Right lung (tissue), 5 donors: ENCODE data around the gene OR4D2. TPM values are rescaled to one million over a fixed set of nuclear protein-coding genes. Genes with fewer than 3 reads are reported as not detected.

Experiments
- DNase-seq, 2 donors: peaks; one replicate each; pipeline ENCODE4 v3.0.0-alpha.2; 2013
- polyA plus RNA-seq, 5 donors: library from polyadenylated mRNA; unstranded; fragments of 120-200 nt; gene quantifications; one replicate each; pipeline versions ENCODE4 v1.2.1 to v1.2.3, GENCODE V29; 2013; ENCODE audit warnings: inconsistent platforms in 1 of 5, low replicate concordance in 1 of 5; ENCODE audit not compliant: insufficient read length in 5 of 5, insufficient read depth in 1 of 5

Gene OR4D2
- polyA plus RNA-seq, 5 donors = not detected

- DNase-seq = no peak
Observed at GRCh38 chr17:58172369-58173071, 5.7 kb downstream of the OR4D2 start.

DNA sequence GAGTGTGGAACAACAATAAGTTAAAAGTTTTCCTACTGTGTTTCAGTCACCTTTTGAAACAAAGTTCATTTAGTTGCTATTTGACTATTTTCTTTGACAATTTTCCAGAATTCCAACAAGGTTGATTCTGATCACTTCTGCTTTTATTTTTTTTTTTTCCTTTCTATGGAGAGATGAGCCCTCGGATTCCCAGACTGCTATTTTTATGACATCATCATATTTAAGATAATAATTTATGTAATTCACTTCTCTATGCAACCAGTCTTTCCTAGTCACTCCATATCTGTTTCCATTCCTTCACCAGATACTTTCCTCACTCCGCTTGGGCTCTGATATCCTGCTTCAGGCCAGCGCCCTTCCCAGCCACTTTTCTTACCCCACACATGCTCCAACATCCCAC is 8.1 kb downstream of the OR4D2 start:
- DNase-seq = no peak

- DNase-seq = no peak
Observed at GRCh38 chr17:58176200-58176599, 9.4 kb downstream of the OR4D2 start.

- DNase-seq = no peak
Observed at GRCh38 chr17:58181796-58182195, 15.0 kb downstream of the OR4D2 start.

- no peak for DNase-seq
Observed at GRCh38 chr17:58183514-58183913, 16.7 kb downstream of the OR4D2 start.

GRCh38 chr17:58184308-58184985 is 17.7 kb downstream of the OR4D2 start:
- no peak for DNase-seq

DNA sequence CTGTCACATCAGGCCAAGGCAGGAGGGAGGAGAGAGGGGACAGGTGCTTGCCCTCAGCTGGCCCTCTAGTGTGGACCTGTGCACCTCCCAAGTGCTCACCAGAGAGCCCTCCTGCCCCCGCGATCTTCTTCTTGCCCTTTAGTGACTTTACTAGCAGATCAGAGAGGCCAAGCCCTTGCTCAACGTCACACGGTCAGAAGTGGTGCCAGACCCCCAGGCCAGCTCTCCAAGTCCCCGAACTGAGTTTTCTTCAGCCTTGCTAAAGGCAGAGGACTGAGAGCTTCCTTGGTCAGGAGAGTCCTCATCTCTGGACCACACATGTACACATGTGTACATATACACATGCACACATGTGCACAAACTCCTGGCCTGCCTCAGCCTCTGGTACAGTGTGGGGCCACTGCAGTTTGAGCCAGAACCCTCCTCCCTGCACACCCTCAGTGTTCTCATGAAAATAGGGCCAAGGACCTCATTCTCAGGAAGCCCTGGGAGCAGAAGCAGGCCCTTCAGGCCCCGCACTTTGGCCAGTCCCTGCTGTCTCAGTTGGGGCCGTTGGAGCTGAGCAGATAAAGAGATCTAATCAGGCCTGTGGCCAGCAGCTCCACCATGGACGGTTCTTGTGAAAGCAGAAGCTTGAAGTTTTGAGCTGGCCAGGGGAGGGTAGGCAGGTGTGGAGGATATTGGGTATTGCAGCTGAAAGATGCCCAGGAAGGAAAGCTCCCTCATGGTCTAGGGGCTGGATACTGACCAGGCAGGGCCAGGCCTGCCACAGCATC is 18.4 kb downstream of the OR4D2 start:
- DNase-seq = no peak

DNA sequence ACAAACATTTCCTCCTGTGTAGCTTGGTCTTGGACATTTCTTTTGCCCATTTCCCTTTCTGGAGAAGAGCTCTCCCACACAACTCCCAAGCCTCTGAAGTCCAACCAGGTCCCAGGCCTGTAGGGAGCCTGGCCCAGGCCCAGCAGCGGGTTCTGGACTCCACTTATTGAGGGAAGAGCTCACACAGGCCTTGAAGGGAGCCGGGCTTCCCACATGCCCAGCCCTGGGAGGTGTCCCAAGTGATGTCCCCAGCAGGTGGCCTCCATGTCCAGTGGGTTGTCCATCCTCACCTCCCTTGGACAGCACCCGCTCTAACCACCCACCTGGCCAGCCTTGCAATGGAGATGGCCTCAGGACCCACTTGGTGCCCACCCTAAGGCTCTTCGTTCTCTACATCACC is 19.8 kb downstream of the OR4D2 start:
- DNase-seq = no peak

GRCh38 chr17:58187063-58187462 is 20.3 kb downstream of the OR4D2 start:
- DNase-seq = no peak

- DNase-seq = no peak
Observed at GRCh38 chr17:58187675-58188074, 20.9 kb downstream of the OR4D2 start.

- no peak for DNase-seq
Observed at GRCh38 chr17:58189436-58190146, 22.8 kb downstream of the OR4D2 start.

GRCh38 chr17:58191241-58191896 is 24.6 kb downstream of the OR4D2 start:
- DNase-seq = no peak

DNA sequence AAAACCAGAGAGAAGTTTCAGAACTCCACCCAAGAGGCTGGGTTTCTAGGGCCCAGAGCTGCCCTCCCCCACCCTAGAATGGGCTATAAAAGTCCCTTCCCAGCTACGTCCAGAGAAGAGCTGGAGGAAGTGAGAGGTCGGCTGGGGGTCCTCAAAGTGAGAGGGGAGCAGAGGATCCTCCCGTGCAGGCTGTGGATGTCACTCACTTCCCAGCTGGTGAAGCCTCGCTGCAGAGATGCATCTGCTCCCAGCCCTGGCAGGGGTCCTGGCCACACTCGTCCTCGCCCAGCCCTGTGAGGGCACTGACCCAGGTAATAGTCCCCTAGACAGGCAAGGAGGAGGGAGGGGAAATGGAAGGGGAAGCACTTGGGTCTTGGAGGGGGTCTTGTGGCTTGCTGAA is 25.8 kb downstream of the OR4D2 start, which contains the start of gene EPX:
EPX (plus strand) TSS at position 115 of the 400 bp plus-strand sequence; CDS start at position 236, 121 bp downstream.
- no peak for DNase-seq

DNA sequence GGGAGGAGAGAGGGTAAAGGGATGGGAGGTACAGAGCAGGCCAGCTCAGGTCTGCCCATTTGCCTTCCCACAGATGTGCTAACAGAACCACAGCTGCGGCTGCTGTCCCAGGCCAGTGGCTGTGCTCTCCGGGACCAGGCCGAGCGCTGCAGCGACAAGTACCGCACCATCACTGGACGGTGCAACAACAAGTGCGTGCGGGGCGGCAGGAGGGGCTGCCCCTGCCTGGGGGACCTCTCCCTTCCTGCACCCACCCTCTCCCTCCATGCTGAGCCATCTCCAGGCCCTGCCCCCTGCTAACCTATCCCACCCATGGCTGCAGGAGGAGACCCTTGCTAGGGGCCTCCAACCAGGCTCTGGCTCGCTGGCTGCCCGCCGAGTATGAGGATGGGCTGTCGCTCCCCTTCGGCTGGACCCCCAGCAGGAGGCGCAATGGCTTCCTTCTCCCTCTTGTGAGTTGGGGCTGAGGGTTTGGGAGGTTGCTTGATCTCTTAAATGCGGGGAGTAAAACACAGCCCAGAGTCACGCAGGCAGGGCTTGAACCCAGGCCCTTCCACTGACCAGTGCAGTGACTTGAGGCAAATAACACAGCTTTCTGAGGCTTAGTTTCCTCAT is 27.0 kb downstream of the OR4D2 start:
- DNase-seq = no peak

GRCh38 chr17:58195518-58196123 is 28.8 kb downstream of the OR4D2 start:
- no peak for DNase-seq

- DNase-seq = no peak
Observed at GRCh38 chr17:58196610-58197009, 29.8 kb downstream of the OR4D2 start.

GRCh38 chr17:58200024-58200633 is 33.3 kb downstream of the OR4D2 start:
- DNase-seq = no peak

GRCh38 chr17:58202859-58203258 is 36.1 kb downstream of the OR4D2 start:
- DNase-seq = no peak

DNA sequence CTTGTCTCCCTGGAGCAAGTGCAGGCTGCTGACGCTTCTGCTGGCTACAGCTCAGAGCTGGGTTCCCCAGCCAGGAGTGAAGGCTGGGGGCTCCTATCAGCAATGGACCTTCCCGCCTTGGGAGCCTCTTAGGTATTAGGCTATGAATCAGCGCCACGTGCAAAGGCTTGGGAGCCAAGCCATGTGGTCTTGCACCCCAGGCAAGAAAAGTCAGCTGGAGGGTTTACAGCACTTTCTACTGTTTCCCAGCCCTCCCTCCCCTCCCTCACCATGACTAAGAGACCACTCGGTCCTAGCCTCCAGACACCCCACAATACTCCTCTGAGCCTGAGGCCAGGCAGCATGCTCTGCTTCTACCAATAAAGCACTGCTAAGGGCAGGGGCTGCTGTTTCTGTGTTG is 38.0 kb downstream of the OR4D2 start:
- no peak for DNase-seq

GRCh38 chr17:58205936-58206335 is 39.2 kb downstream of the OR4D2 start:
- DNase-seq = no peak
